Measurements from ENCODE around the gene TEX29.

TEX29 gene

DNA sequence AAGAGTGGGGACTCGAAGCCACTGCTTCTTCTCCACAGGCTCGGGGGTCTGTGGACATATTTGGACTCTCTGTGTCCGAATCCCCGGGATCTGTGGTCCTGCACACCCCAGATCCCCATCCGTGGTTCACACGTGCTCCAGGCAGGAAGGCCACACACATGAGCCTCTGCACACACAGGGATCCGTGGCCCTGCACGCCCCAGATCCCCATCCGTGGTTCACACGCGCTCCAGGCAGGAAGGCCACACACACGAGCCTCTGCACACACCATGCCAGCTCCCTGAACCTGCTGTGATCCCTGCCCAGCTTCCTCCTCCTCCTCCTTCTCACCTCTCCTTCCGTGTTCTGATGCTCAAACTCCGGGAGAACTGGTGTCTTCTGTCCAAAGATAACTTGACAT lies 3.1 kb downstream of the TEX29 start:
- no peak for DNase-seq

DNA sequence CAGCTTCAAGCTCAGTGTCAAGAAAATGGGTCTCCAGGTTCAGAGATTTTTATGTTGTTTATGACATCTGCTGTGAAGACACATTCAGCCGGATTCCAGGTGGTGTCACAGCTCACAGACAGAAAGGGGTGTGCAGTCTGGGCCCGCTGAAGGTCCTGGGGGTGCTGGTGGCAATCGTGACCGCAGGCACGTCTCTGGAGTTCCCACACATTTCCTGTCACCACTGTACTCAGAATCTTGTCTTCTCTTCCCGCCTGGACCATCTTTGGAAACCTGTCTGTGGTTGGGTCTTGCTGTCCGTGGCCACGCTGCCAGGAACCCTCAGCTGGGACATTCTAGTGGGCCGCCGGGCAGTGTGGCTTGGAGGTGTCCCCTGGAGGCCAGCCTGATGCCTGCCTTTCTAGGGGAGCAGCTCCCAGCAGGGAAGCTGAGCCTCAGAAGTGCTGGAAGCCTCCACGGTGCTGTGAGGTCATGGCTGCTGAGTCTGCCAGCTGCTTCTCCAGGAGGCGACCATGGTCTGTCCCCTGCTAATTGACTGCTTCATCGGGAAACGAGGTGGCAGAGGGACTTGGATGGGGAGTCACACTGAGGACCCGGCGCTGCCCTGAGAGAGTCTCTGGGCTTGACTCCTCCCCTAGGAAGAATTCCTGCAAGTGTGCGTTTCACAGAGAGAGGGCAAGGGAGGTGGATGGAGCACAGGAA lies 3.7 kb downstream of the TEX29 start:
- DNase-seq: no peak

DNA sequence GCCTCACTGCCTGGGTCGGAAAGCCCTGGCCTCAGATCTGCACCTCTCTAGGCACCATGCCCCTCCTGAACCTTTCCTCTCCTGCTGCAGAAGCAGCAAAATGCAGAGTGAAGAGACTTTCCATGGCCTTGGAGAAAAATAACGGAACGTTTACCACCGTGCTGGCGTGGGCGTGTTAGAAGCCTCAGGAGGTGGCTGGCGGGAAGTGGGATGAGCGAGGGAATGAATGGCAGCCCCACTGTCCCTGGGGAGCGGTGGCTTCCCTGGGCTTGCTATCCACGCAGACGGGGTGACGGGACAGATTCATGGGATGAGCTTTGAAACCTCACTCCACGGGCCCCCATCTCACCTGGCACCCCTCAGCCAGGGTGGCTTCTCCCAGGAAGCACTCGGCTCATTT lies 4.3 kb downstream of the TEX29 start:
- DNase-seq: no peak

DNA sequence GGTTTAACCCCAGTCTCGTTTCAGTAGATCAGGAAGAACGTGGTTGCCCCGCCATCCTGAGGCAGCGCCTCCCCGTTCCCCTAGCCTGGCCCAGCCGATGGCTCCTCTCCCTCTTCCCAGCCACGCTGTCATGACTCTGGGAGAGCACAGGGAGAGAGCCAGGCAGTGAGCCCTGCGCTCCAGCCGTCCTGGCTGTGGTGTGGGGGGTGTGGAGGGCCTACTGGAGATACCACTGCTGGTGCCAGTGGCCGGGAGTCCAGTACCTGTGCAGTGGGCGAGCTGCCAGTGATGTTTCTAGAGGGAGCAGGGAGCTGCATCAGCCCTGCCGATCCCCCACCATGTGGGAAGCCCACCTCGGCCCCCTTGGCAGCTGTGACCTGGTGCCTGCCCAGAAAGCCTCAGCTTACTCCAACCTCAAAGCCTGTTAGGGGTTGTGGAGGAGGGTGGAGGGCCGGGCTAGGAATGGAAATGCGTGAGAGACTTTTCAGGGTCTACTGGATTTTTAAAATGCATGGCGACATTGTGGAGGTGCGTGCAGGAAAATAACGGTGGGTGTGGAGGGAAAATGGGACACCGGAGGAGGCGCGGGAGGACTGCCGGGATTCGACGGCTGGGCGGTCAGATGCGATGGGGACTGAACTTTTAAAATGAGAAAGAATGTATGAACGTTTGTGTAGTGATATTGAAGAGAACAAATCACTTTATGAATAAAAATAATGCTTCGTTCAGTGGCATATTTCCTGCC lies 4.9 kb downstream of the TEX29 start:
- no peak for DNase-seq

DNA sequence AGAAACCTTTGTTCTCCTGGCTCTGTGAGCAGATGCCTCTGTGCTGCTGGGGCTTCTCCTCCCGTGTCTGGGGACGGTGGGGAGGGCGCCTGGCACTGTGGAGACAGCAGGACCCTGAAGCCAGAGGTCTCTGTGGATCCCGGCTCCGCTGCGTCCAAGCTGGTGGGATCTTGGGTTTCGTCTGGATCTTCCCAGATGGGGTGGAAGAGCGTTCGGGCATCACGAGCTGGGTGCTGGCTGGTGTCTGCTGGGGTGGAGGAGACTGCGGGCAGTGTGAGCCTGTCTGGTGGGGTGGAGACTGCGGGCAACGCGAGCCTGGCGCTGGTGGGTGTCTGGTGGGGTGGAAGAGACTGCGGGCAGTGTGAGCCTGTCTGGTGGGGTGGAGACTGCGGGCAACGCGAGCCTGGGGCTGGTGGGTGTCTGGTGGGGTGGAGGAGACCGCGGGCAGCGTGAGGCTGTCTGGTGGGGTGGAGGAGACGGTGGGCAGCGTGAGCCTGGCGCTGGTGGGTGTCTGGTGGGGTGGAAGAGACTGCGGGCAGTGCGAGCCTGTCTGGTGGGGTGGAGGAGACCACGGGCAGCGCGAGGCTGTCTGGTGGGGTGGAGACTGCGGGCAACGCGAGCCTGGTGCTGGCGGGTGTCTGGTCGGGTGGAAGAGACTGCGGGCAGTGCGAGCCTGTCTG lies 5.6 kb downstream of the TEX29 start:
- no peak for DNase-seq

DNA sequence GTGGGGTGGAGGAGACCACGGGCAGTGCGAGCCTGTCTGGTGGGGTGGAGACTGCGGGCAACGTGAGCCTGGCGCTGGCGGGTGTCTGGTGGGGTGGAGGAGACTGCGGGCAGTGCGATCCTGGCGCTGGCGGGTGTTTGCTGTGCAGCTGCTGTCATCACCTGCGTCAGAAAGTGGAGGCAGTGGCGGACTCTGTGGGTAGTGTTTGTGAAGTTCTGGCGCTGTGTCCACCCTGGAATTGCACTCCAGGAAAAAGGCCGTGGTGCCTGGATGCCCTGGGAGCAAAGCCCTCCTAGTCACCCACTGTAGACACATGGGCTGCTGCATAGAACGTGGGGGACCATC lies 6.2 kb downstream of the TEX29 start:
- DNase-seq: no peak

DNA sequence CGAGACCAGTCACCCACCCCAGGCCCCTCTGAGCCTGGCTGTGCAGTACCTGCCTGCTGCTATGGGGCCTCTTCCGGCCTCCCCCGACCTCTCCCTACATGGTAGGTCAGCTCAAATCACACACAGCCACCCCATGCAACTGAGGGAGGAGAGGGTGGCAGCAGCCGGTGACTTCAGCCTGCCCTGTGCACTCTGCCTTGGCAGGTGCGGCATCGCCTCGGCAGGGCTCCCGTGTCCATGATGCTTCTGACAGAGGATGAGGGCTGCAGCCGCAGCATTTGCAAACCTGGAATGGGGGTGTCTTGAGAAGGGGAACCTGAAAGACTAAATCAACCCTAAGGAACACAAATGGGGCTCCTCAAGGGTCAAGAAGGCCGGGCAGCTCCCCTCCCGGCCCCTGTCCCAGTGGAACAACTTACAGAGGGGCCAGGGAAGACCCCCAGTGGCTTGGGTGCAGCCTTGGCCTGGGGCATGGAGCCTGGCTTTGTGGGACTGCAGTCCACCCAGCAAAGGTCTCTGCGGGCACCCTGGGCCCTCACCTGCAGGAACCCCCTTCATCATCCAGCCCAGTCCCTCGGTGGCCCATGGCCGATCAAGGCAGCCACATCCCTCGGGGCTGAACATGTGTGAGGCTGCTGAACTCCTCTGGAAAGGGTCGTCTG lies 6.7 kb downstream of the TEX29 start:
- no peak for DNase-seq

DNA sequence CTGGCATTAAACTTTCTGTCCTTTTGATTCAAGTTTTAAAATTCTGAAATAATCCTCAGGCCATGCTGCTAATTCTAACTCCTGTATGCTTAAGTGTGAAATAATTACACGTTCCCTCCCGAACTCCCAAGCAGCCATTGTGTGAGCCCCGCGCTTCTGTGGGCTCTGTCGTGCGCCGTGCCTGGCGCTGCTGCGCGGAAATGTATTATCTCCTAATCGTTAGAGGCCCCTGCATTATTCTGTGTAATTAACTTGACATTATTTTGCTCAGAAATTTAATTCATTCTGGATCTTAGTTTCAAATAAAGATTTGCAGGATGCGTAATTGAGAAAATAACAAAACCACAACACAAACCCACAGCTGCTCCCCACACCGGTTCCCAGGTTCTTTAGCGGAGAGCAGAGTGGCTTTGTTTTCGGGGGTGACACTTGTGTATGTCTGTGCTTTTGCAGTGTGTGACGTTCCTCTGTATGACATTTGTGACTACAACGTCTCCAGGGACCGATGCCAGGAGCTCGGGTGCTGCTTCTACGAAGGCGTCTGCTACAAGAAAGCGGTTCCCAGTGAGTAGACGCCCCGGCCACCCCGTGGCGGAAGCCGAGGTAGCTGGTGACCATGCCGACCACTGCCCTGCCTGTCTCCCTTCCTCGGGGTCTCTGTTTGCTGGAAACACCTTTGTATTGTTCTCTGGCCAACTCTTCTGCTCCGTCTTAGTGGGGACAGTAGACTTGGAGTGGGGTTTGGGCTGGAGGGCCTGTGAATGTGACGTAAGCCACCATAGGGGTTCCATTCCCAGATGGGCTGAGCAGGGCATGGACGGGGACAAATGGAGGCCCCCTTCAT lies 7.5 kb downstream of the TEX29 start:
- DNase-seq: no peak

DNA sequence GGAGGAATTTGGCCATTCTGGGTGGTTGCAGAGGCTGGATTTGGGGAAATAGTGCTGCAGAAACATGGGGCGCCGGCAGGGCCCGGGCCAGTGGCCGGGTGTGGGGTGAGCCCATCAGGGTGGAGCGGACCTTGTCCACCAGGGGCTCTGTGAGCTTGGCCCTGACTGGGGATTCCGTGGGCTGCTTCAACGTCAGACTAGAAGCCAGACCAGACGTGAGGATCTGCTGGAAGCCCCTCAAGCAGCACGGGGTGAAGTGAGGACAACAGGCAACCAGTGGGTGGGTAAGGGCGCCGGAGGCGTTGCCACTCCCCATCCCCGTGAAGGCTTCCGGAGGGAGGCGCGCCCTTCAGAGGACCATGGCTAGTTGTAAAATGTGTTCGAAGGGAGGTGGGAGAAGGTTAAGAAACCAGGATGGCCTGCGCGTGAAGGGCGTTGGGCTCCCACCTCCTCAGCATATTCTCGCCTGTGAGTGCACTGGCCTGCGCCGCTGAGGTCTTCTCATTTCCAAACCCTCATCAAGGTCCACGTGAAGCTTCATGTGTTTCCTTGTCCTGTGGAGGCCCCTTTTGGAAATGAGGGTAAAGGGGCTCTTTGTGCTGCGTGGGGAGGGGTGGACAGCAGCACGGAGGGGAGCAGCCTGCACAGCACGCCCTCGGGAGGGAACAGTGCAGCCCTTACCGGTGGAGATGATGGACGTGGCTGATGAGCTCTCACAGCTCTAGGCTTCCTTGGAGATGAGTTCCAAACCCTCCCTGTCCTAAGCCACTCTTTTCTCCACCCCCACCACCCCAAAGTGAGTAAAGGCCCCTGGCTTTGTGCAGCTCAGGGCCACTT lies 8.3 kb downstream of the TEX29 start:
- no peak for DNase-seq

DNA sequence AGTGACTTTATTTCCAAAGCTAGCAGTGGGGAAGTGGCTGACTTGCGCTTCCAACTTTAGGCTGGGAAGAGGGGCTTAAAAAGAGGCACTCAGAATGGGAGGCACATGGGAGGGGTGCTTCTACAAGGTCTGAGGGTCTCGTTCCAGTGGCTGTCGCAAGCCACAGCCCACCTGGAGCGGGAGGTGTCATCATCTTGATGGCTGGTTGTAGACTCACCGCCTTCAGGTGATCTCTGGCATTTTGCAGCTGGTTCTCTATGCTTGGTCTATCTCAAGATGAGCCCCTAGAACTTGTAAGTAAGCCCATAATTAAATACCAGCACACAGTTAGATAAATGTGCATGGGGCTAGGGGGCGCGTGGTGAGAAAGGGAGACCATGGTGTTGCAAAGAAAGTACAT lies 9.2 kb downstream of the TEX29 start:
- DNase-seq: no peak

DNA sequence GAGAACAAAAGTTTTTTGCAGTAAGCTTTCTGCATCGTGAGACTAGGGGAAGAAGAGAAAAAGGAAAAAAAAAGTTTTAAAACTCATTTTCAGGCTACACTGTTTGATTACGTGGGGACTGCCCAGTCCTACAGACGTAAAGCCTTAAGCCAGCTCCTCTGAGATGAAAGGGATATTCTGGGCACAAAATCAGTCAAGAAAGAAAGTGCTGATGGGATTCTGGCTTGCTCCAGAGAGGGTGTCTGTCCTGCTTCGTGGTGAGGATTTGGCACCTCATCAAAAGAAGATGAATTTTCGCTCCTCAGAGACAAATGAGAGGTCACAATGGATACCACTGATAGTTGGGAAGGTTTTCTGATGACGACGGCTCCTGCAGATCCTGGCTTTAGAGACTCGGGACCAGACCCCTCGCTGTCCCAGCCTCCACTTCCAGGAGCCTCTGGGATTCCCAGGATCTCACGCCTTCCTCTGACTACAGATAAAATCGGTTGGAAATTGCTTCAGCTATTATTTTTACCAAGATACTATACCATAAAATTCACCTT lies 9.7 kb downstream of the TEX29 start:
- no peak for DNase-seq

DNA sequence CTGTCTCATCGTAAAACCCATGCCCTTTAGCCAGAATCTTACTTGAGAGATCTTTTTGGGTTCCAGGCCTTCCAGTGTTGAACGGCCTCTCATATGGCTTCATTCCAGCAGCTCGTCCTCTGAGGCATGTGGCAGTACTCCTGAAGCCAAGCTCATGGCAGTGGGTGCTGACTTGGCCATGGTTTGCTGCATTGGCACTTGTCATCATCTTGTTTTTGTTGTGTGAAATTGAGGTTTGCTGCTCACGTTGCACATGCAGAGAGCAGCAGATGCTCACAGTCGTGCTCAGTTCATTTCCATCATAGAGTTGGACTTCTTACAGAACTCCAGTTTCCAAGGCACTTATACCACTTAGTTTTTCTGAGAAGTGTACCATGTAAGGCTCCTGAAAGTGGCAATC lies 14.9 kb downstream of the TEX29 start:
- DNase-seq: no peak

DNA sequence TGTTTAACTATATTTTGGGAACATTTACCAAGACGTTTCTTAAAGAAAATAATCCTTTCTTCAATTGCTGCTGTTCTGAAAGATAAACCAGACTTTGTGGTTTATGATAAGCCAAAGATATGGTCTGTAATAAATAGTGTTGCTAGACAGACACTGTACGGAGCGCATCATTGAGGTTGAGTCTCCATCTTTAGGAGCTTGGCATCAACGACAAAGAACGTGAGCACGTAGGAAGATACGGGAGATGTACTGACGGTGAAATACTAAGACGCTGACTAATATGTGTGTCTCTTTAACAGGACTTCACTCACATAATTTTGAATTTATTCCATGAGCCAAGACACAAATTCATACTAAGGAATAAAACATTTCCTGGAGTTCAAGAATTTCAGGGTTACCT lies 16.2 kb downstream of the TEX29 start:
- no peak for DNase-seq

DNA sequence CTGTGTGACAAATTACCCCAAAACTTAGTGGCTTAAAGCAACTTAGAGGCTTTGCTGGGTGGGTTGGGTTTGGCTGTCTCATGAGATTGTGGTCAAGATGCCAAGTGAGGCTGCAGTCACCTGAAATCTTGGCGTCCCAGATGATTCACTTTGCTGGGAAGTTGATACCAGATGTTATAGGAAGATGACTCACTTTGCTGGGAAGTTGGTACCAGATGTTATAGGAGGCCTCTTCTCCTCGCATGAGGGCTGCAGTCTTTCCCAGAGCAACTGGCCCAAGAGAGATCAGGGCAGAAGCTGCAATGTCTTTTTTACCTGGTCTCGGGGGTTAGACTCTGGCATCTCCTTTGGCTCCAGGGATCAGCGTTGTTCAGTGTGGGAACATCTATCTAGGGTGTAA lies 16.8 kb downstream of the TEX29 start:
- DNase-seq: no peak

DNA sequence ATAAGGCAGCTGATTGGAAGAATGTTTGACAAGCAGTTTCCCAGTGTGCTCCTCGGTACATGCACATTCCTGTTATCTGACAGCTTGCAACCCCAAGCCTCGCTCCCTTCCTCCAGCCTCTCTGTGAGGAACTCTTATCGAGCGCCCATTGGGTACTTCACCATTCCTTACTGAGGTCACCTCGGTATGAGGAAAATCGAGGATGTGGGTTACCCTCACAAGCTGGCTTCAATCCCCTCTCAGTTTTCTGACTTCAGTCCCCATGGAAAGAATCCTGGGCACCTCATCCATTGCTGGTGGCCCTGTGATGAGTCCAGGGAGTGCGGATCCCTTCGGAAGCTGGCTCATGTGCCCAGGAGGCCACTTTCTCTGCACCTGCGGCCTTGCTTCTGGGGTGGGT lies 17.3 kb downstream of the TEX29 start:
- DNase-seq: no peak

DNA sequence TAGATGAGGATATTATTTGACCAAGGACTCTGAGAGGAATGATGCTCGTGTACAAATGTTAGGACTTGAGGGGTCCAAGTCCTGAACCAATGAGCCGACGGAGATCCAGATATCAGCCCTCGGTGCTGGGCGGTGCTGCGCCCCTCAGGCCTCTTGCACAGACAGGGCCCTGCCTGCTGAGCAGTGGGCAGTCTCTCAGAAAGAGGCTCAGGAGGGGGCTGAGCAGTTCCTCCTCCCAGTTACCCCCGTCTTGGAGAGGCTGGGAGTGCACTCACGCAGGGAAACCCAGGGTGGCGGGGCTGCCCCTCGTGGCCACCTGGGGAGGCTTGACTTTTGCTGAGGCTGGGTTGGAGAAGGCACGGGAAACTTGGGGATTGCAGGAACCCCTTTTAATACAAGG lies 18.4 kb downstream of the TEX29 start:
- DNase-seq: no peak

DNA sequence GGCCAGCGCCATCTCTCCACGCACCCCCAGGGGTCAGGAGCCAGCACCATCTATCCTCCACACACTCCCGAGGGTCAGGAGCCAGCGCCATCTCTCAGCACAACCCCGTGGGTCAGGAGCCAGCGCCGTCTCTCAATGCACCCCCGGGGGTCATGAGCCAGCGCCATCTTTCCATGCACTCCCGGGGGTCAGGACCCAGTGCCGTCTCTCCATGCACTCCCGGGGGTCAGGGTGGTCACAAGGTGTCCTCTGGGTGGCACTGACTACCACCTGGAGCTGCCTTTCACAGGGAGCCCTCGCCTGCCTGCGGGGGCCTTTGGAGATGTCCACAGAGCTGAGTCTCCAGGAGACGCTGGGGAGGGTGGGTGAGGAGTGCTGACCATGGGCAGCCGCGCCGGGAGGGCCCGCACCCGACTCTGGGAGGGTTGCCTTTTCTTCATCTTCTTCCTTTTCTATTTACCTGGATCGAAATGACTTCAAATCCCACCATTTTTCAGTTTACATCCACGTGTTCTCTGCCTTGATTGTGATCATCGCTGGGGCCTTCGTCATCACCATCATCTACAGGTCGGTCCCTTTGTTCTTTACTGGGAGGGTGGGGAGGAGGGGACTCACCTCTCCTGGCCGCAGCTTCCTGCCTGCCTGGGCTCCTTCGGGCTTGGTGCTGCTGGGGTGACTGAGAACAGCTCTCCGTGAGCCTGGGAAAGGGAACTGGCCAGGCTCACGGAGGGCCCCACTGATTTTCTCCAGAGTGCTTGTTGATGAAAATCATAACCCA lies 19.1 kb downstream of the TEX29 start:
- no peak for DNase-seq

DNA sequence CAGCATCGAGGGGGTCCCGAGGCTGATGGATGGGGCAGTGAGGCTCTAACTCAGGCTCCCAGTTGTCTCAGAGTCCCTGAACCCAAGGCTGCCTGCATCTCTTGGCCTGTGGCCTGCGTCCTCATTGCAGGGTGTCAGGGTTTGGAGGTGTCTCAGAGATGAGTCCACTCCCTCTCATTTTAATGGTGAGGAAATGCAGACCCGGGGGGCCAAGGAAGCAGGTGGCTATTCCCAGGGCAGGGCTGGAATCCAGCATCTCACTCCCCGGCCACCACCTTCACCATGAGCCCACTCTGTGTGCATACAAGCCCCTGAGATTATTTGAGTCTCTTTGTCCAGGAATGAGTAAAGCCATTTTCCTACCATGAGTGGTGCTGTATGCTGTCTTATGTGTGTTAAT lies 21.4 kb downstream of the TEX29 start:
- no peak for DNase-seq

DNA sequence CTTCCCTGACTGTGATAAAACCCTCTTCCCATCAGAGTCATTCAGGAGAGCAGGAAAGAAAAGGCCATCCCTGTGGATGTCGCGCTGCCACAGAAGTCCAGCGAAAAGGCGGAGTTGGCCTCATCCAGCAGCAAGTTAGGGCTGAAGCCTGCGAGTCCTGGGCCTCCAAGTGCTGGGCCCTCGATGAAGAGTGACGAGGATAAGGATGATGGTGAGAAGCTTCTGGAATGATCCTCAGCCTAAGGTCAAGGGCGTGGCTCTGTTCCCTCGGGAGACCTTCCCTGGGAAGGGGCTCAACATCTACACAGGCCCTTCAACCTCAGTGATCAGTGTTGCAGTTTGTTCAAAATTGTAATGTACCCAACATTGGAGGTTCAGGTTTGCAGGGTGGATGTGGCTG lies 22.3 kb downstream of the TEX29 start:
- DNase-seq: no peak

DNA sequence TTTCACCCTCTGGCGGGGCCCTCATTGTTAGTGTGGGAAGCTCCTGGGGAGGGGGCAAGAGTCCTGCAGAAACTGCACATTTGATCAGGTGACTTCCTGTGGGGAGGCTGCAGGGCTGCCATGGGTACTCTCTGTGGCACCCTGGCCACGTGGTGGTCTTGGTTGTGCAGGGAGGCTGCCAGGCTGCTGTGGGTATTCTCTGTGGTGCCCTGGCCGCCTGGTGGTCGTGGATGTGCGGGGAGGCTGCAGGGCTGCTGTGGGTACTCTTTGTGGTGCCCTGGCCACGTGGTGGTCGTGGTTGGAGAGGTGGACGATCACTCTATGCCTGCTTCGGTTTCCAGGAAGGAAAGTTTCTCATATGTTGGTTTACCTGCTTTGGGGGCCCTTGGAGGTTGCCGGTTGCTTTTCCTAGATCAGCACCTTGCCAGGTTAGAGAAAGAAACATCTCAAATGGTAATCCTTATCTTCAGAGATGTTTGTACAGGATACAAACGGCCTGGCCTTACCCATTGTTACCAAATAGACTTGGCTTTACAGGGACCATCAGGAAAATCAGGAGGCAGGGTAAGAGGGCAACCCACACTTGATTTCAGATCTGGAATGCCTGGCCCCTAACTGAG lies 22.9 kb downstream of the TEX29 start:
- no peak for DNase-seq
